ENCODE measurements around the gene DAPL1. TPM values are rescaled to one million over a fixed set of nuclear protein-coding genes. Genes with fewer than 3 reads are reported as not detected.
A peak's percentile ranks its signal among the peaks of the same experiment; 100 is the strongest.

Gene DAPL1
- total RNA-seq, 1 donor from 2014 or later = 0.57 TPM

DNA sequence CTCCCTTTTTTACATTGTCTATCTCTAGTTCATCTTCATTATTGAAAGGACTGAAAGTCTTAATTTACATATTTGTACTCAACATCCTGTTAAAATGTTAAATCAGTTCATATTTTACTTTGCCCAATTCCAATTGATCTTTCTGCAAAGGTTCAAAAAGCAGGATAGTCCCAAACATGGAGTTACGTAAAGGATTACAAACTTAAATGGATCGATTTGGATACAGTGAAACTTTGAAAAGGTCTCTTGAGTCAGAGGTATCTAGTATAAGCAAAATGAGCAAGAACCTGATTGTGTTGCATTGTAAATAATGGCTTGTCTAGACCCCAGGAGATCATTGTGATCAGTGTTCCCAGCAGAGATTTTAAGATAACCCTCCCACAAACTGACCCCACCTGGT lies 4.1 kb downstream of the DAPL1 start:
- Mint-ChIP-seq H3K4me3 (ENCODE audit: unreplicated experiment) (no peak overlapping the region), H3K36me3 (ENCODE audit: low read depth) (no peaks in the 10 kb centered on the region), H3K27ac (ENCODE audit: unreplicated experiment) (no peak overlapping the region), H3K27me3 (ENCODE audit: low read depth) (no peaks in the 10 kb centered on the region), H3K4me1 (ENCODE audit: low read depth) (peaks cover 9% of the 10 kb centered on the region), H3K9me3 (ENCODE audit: low read depth) (no peaks in the 10 kb centered on the region)
- no peak for DNase-seq (ENCODE audit: low spot score)
- no peak for TF ChIP-seq CTCF (IDR thresholded peaks at IDR 0.05)

DNA sequence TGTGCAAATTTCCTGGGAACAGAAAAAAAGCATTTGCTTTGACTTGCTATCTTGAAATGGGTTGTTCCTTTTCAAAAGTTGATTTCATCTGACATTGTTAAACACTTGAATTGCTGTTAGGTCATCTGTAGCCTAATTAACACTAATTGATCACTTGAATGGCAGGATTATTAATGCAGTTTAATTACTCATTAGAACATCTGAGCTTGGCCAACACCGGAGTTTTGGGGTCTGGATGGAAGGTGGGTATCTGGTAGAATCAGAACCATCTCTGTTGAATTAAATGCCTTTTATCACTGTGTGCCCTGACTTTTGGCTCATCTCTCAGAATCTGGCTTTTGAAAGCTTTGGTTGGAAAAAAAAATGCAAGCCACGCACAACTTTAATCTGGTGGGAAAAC lies 8.4 kb downstream of the DAPL1 start:
- peaks cover 14% of the 10 kb centered on the region for H3K4me1 Mint-ChIP-seq (ENCODE audit: low read depth)
- no peak for TF ChIP-seq CTCF (IDR thresholded peaks at IDR 0.05)
- no peak overlapping the region for H3K4me3 Mint-ChIP-seq (ENCODE audit: unreplicated experiment)
- H3K27me3 Mint-ChIP-seq (ENCODE audit: low read depth) = no peaks in the 10 kb centered on the region
- DNase-seq (ENCODE audit: low spot score) = no peak
- H3K27ac Mint-ChIP-seq (ENCODE audit: unreplicated experiment) = no peak overlapping the region
- H3K36me3 Mint-ChIP-seq (ENCODE audit: low read depth) = no peaks in the 10 kb centered on the region
- no peaks in the 10 kb centered on the region for H3K9me3 Mint-ChIP-seq (ENCODE audit: low read depth)

DNA sequence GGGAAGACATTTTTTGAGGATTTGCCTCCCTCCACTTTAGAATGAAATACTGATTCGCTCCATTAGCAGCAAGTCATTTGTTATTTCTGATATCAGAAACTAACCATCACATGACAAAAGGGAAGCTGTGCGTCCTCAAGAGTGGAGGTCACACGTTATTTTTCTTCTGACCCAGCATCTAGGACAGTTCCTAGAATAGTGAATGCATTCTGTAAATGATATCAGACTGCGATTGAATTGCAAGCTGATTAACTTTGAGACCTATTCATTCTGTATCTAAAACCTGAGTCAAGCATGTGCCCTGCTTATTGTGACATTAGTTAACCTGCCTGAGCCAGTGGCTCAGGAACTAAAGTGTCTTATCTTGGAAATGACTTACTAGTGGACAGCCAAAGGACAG lies 10.1 kb downstream of the DAPL1 start:
- TF ChIP-seq CTCF (IDR thresholded peaks at IDR 0.05) = no peak
- Mint-ChIP-seq H3K4me1 (ENCODE audit: low read depth) (peaks cover 14% of the 10 kb centered on the region), H3K27me3 (ENCODE audit: low read depth) (no peaks in the 10 kb centered on the region), H3K4me3 (ENCODE audit: unreplicated experiment) (no peak overlapping the region), H3K27ac (ENCODE audit: unreplicated experiment) (no peak overlapping the region), H3K9me3 (ENCODE audit: low read depth) (no peaks in the 10 kb centered on the region), H3K36me3 (ENCODE audit: low read depth) (no peaks in the 10 kb centered on the region)
- DNase-seq (ENCODE audit: low spot score) = no peak

GRCh38 chr2:158805936-158806335 lies 10.8 kb downstream of the DAPL1 start:
- no peaks in the 10 kb centered on the region for H3K9me3 Mint-ChIP-seq (ENCODE audit: low read depth)

GRCh38 chr2:158806941-158807340 lies 11.8 kb downstream of the DAPL1 start:
- Mint-ChIP-seq H3K9me3 (ENCODE audit: low read depth) (no peaks in the 10 kb centered on the region), H3K36me3 (ENCODE audit: low read depth) (no peaks in the 10 kb centered on the region), H3K4me1 (ENCODE audit: low read depth) (peaks cover 22% of the 10 kb centered on the region), H3K27ac (ENCODE audit: unreplicated experiment) (peak overlapping the region; percentile 70), H3K4me3 (ENCODE audit: unreplicated experiment) (no peak overlapping the region), H3K27me3 (ENCODE audit: low read depth) (no peaks in the 10 kb centered on the region)
- TF ChIP-seq CTCF (IDR thresholded peaks at IDR 0.05) = no peak
- no peak for DNase-seq (ENCODE audit: low spot score)

More at GRCh38 chr2:158805936-158806335, 10.8 kb downstream of the DAPL1 start:
- no peaks in the 10 kb centered on the region for H3K27me3 Mint-ChIP-seq (ENCODE audit: low read depth)
- peak overlapping the region; percentile 17 for H3K27ac Mint-ChIP-seq (ENCODE audit: unreplicated experiment)
- H3K4me3 Mint-ChIP-seq (ENCODE audit: unreplicated experiment) = no peak overlapping the region
- H3K4me1 Mint-ChIP-seq (ENCODE audit: low read depth) = peaks cover 18% of the 10 kb centered on the region
- no peak for TF ChIP-seq CTCF (IDR thresholded peaks at IDR 0.05)
- H3K36me3 Mint-ChIP-seq (ENCODE audit: low read depth) = no peaks in the 10 kb centered on the region
- DNase-seq (ENCODE audit: low spot score) = no peak
